GM19397 (cell line): ENCODE results near the gene POMGNT2.
"Not testable (repeated sequence)": the region's sequence is repeated elsewhere in the genome, so short reads cannot be mapped to it uniquely, and the experiment has no call there.

Experiments used
- ATAC-seq: cut with Tn5 transposase; IDR thresholded peaks from one replicate; pipeline ENCODE4 v1.9.1; 2021; ENCODE audit warnings: mild to moderate bottlenecking, moderate library complexity; ENCODE audit not compliant: unreplicated experiment

Gene POMGNT2

GRCh38 chr3:43077261-43077660 lies 28.6 kb downstream of the POMGNT2 start:
- no peak for ATAC-seq

- ATAC-seq = no peak
Measured at GRCh38 chr3:43076857-43077256, 29.0 kb downstream of the POMGNT2 start.

GRCh38 chr3:43075904-43076661 lies 29.8 kb downstream of the POMGNT2 start:
- ATAC-seq = no peak

DNA sequence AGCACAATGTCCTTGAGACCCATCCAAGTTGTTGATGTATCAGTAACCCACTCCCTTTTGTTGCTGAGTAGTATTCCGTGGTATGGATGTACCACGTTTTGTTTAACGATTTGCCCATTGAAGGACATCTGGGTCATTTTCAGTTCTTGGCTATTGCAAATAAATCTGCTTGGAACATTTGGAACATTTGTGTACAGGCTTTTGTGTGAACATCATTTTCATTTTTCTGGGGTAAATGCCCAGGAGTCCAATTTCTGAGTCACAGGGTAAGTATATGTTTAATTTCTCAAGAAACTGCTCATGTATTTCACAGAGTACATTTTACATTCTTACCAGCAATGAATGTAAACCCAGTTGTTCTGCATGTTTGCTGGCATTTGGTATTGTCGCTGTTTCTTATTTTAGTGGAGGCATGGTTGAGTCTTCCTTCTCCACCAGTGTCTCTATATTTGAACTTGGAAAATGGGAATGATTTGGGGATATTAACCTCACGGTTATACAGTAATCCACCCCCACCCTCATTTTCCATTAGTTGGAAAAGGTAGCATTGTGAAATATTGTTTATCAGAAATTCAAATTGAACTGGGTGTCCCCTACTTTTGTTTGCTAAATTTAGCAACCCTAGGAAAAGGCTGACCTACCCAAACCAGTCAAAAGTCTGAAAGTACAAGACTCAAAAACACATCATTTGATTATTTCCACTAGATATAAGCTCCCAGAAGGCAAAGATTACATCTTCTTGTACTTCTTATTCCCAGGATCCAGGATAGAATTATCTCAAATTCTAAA lies 30.8 kb downstream of the POMGNT2 start:
- no peak for ATAC-seq

- no peak for ATAC-seq
Measured at GRCh38 chr3:43074482-43074881, 31.4 kb downstream of the POMGNT2 start.

DNA sequence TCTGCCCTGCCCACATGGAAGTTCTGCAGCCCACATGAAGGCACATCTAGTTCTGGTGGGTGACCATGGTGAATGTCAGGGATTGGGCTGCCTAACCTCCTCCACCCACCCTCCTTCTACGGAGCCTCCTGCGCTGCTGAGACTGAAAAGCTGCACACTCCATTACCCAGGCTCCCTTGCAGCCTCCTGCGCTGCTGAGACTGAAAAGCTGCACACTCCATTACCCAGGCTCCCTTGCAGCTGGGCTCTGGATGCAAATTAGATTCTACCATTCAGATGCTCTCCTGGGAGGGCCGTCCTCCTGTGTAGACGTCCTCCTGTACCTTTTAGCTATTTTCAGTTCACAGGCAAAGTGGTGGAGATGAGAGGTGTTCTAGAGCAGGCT lies 32.1 kb downstream of the POMGNT2 start:
- ATAC-seq = no peak

DNA sequence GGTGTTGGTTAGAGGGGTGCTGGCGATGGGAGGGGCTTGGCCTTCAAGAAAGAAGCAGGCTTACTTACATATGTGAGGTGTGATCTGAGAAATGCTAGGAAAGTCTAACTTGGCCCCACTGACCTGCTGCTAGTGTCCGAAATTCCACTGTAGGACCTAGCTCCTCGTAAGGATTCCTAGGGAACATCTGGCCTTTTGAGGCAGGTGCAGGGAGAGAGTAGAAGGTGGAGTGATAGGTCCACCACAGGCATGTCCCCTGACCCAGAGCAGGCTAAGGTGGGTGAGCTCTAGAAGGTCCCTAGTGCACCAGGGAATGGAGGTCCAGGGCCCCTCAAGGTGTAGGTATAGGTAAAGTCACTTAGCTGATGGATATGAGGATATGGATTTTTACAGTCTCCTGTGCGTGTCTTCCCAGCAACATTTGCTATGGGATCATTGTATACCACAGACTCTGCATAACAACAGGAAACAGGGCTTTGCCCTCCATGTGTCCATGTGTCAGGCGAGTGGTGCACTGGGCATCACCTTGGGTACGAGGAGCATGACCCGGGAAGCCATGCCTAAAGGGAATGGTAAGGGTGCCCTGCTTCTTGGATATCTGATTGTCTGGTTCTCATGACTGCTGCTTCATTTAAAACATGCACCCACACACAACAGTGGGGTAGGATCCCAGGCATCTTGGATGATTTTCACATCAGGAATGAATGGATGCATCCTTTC lies 32.6 kb downstream of the POMGNT2 start:
- no peak for ATAC-seq

DNA sequence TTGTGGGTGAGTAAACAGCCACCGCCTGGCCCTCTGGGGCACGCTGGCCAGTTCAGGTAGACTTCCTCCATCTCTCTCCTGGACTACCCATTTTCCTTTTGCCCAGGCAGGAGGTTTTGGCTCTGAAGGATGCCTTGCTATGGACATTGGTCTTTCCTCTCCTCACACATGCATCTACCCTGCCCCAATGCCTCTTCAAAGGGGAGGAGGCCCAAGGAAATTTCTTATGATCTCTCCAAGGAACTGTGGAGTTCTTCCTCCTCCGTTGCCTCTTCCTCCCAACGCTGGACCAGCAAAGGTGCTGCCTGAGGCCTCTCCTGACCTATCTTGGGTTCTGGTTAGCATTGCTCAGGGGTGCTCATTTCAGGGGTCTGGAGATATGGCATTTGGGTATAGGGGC lies 33.5 kb downstream of the POMGNT2 start:
- ATAC-seq = no peak

- ATAC-seq = no peak
Measured at GRCh38 chr3:43071313-43071893, 34.5 kb downstream of the POMGNT2 start.

GRCh38 chr3:43070670-43071069 lies 35.2 kb downstream of the POMGNT2 start:
- ATAC-seq = not testable (repeated sequence)

GRCh38 chr3:43063114-43063513 lies 42.8 kb downstream of the POMGNT2 start:
- ATAC-seq = no peak

GRCh38 chr3:43062564-43063040 lies 43.3 kb downstream of the POMGNT2 start:
- ATAC-seq = no peak

GRCh38 chr3:43062040-43062563 lies 43.8 kb downstream of the POMGNT2 start:
- ATAC-seq = no peak

DNA sequence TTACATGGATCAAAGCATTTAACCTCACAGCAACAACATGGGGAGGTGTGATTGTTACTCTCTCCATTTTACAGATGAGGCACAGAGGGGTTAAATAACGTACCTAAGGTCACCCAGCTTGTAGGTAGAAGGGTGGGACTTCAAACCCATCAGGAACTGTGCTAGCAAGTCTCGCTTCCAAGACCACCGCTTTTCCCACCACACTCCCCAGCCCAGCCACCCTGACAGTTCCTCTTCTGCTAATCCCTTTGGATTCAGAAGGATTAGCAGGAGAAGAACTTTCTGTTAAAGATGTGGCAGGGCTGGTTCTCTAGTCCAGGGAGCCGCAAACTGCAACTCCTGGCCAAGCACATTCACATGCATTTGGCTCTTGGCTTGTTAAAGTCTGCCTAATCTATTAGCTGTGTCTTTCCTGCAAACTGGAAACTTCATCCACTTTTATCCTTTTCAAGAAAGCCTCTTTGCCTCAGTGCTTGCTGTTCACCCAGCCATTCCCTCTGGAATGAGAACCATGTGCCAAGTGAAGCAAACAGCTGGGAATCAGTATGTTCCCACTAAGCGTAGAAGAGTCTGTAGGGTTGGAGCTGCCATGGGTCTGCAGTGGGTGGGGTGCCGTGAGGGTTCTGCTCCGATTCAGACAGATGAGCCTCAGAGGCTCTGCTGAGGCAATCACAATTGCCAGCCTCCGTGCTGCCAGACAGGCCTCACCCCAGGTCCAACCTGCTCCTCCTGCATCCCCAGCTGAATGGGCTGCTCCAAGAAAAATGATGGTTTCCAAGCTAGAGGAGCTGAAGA lies 44.6 kb downstream of the POMGNT2 start:
- ATAC-seq = no peak

DNA sequence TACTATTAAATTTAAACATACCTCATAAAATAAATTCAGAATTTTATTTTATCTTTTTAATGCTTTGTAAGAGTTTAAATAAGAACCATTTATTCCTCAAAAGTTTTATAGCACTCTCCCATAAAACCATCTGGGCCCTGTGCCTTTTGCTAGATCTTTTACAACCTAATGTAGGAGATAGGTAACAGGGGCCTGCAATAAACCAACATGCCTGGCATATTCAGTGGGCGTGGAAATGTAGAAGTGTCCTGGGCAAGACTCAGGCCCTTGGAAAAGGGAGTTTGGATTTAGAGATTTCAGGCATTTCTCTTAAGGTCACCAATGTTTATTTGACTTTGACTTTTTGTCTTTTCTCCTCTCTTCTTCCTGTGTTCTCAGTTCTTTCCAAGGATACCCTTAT lies 46.4 kb downstream of the POMGNT2 start:
- ATAC-seq = no peak

GRCh38 chr3:43055806-43056770 lies 49.8 kb downstream of the POMGNT2 start:
- no peak for ATAC-seq

- no peak for ATAC-seq
Measured at GRCh38 chr3:43055393-43055792, 50.5 kb downstream of the POMGNT2 start.

GRCh38 chr3:43054754-43055153 lies 51.1 kb downstream of the POMGNT2 start:
- ATAC-seq = no peak

- no peak for ATAC-seq
Measured at GRCh38 chr3:43053291-43053690, 52.6 kb downstream of the POMGNT2 start.
